ENCODE measurements around the gene RTN4R. TPM values are rescaled to one million over a fixed set of nuclear protein-coding genes. Genes with fewer than 3 reads are reported as not detected.
A peak's percentile ranks its signal among the peaks of the same experiment; 100 is the strongest.
"Not testable (repeated sequence)": the region's sequence is repeated elsewhere in the genome, so short reads cannot be mapped to it uniquely, and the experiment has no call there.

Gene RTN4R
- total and polyA plus RNA-seq, 9 of the 15 experiments (the other 6 are each of a cell fraction or from before 2014, with no cell fraction given): 0.04 to 2.8 (median 1.4) TPM; not detected in 3

DNA sequence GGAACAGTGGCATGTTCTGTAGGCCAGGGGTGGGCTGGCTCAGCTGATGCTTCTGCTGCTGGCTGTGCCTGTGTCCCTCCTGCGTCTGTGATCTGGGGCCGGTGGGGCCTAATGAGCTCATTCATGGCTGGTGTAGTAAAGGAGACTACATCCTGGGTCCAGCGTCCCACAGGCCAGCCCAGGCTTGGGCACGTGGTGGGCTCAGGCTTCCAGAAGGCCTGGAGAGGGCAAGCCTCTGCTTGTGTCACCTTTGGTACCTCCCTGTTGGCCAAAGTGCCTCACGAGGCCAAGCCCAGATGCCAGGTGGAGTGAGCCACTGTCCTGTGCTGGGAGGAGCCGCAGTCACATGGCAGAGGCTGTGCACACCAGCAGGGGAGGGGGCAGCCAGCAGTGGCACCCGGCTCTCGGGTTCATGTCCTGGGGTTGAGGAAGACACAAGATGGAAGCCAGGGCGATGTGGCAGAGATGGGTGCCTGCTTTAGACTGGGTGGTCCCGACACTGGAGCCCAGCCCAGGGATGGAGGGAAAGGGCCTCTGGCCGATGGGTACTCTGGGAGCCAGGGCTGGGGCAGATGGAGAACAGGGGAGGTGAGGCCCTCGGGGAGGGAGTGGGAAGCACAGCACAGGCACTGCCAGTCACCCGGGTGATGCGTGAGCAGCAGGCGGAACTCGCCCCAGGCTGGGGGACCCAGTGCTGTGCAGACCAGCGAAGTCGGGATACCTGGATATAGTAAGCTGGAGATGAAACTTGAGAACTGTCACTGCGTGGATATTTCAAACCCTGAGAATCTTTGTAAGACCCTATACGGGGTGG is 43.3 kb upstream of the RTN4R start:
- ATAC-seq; CTCF ChIA-PET (ENCODE audit: low intra/inter-chr PET ratio); H3K9me1 ChIP-seq (ENCODE audit: control insufficient read depth, insufficient read depth, low read length); H3K27ac ChIP-seq (ENCODE audit: extremely low read depth, low read depth, low read length); H3K4me3 ChIP-seq; FAIRE-seq; intact Hi-C loops (cut with micrococcal nuclease); H3K79me2 ChIP-seq (ENCODE audit: control insufficient read depth, insufficient read depth, low read length); H2AFZ ChIP-seq (ENCODE audit: low read depth, low read length); H3K4me2 ChIP-seq (ENCODE audit: insufficient read depth, low read length); H3K36me3 ChIP-seq (ENCODE audit: control insufficient read depth, insufficient read depth, low read length); BruUV-seq (replicated peaks); H3K9me3 ChIP-seq (replicated peaks; ENCODE audit: control insufficient read depth, insufficient read depth, low read depth, low read length): not testable (repeated sequence)
- in situ Hi-C loops (cut with MboI): loop anchor here (5.0 to 25.0 kb wide), 2 partner anchors 1394 to 1899 kb away; no protein-coding TSS in a partner anchor
- peak in 1 of 4 experiments; percentile 50 for DNase-seq (ENCODE audit: extremely low read depth in 1 of 4, low spot score in 3 of 4)
- peaks cover 0 to 40% of the 10 kb centered on the region in 2 experiments; a peak in 2 of 5 replicates for H3K4me1 ChIP-seq (replicated peaks in 1 of 2; ENCODE audit: control insufficient read depth in 2 of 2, insufficient read depth in 2 of 2, low read length in 2 of 2)
- TF ChIP-seq RBFOX2 (IDR thresholded peaks at IDR 0.05; ENCODE audit: low read depth, low read length): 0 out of 2 replicates have a peak, but pooled peaks have one; percentile 23
- TF ChIP-seq POLR2G (IDR thresholded peaks at IDR 0.05; ENCODE audit: low read depth, low read length): peak; percentile 69
- TF ChIP-seq USF1 (CRISPR knock-in tag; IDR thresholded peaks at IDR 0.05): peak; percentile 35; the same call in 1 of the 2 replicates
- TF ChIP-seq, protein P1, sequence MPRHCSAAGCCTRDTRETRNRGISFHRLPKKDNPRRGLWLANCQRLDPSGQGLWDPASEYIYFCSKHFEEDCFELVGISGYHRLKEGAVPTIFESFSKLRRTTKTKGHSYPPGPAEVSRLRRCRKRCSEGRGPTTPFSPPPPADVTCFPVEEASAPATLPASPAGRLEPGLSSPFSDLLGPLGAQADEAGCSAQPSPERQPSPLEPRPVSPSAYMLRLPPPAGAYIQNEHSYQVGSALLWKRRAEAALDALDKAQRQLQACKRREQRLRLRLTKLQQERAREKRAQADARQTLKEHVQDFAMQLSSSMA (CRISPR knock-in tag; IDR thresholded peaks at IDR 0.05): 0 out of 2 replicates have a peak, but pooled peaks have one; percentile 34
- 0 out of 2 replicates have a peak, but pooled peaks have one; percentile 24 for TF ChIP-seq IRF2 (CRISPR knock-in tag; IDR thresholded peaks at IDR 0.05)
- TF ChIP-seq, protein P2, sequence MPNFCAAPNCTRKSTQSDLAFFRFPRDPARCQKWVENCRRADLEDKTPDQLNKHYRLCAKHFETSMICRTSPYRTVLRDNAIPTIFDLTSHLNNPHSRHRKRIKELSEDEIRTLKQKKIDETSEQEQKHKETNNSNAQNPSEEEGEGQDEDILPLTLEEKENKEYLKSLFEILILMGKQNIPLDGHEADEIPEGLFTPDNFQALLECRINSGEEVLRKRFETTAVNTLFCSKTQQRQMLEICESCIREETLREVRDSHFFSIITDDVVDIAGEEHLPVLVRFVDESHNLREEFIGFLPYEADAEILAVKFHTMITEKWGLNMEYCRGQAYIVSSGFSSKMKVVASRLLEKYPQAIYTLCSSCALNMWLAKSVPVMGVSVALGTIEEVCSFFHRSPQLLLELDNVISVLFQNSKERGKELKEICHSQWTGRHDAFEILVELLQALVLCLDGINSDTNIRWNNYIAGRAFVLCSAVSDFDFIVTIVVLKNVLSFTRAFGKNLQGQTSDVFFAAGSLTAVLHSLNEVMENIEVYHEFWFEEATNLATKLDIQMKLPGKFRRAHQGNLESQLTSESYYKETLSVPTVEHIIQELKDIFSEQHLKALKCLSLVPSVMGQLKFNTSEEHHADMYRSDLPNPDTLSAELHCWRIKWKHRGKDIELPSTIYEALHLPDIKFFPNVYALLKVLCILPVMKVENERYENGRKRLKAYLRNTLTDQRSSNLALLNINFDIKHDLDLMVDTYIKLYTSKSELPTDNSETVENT (CRISPR knock-in tag; IDR thresholded peaks at IDR 0.05): peak; percentile 54; the same call in 1 of the 2 replicates
- 0 out of 2 replicates have a peak, but pooled peaks have one; percentile 26 for TF ChIP-seq ZNF511 (CRISPR knock-in tag; IDR thresholded peaks at IDR 0.05)
- peaks cover 25 to 41% of the 10 kb centered on the region in 2 experiments; a peak in 4 of 5 replicates for H3K27me3 ChIP-seq (ENCODE audit: control insufficient read depth in 2 of 2, insufficient read depth in 2 of 2, low read length in 2 of 2)
- peak overlapping the region in 1 of 2 experiments; percentile 51; a peak in 1 of 4 replicates for H3K9ac ChIP-seq (ENCODE audit: insufficient read depth in 1 of 2, low read depth in 2 of 2, low read length in 2 of 2)
- H4K20me1 ChIP-seq (replicated peaks; ENCODE audit: control insufficient read depth, insufficient read depth, low read length): peaks cover 16% of the 10 kb centered on the region; the same call in 1 of the 2 replicates
- POLR2A ChIA-PET: interaction anchor here (0.6 to 2.2 kb wide), 7 partner anchors 8 to 1515 kb away, joined by 3 to 14 read pairs (median 3); partner anchors contain the start of gene DGCR6L
- 29% methylated on average over 17 of the region's 20 CpGs for WGBS (ENCODE audit: insufficient coverage, low coverage, missing lambda C conversion rate)

Data from K562 (cell line).